Endothelial cell of umbilical vein (primary cell): ENCODE data around the gene ZSCAN5A. TPM values are rescaled to one million over a fixed set of nuclear protein-coding genes. Genes with fewer than 3 reads are reported as not detected.

ENCODE experiments used
- BruUV-seq: library from RNA; stranded (reverse); fragments of 400-500 nt; replicated peaks from 2 replicates; lab custom pipeline; 2021; lab: Mats Ljungman, UMichigan
- CTCF ChIA-PET: fragments of 300-600, 350-600 bp; sonication (Branson Sonifier 250); formaldehyde crosslinking; loops from one replicate; lab custom pipeline; 2021; ENCODE audit warnings: antibody characterized with exemption, inconsistent platforms; lab: Charles Lee
- POLR2A ChIA-PET: fragments of 300-600, 350-600 bp; sonication (Branson Sonifier 250); formaldehyde crosslinking; loops from one replicate; lab custom pipeline; 2021; ENCODE audit warnings: antibody characterized with exemption, inconsistent platforms; lab: Charles Lee
- DNase-seq: peaks from one replicate; pipeline ENCODE4 v3.0.0-alpha.2; 2011; ENCODE audit warnings: low read depth, low spot score
- FAIRE-seq: peaks from 2 replicates; lab custom pipeline; 2011; peaks lifted over from hg19 to GRCh38; lab: Jason Lieb, UNC
- H2AFZ ChIP-seq: 2 replicates; pipeline ENCODE4 v1.6.0; 2012; ENCODE audit warnings: low read depth, low read length, control low read depth, inconsistent platforms
- H3K27ac ChIP-seq: 2 replicates; pipeline ENCODE4 v1.5.1; 2011; ENCODE audit warnings: low read depth, mild to moderate bottlenecking, control low read depth, low read length, moderate library complexity; ENCODE audit not compliant: insufficient read depth
- H3K27me3 ChIP-seq, 2 experiments: 2 replicates each; pipeline versions ENCODE4 v1.6.0 to v1.6.1; 2011; ENCODE audit warnings: low read length in 2 of 2, mixed read lengths in 1 of 2; ENCODE audit not compliant: control insufficient read depth in 2 of 2, insufficient read depth in 2 of 2
- H3K36me3 ChIP-seq, 2 experiments: 2 replicates in 1 of 2; 3 replicates in 1 of 2; pipeline ENCODE4 v1.5.1; 2011; ENCODE audit warnings: low read length in 2 of 2, mild to moderate bottlenecking in 1 of 2, moderate library complexity in 1 of 2; ENCODE audit not compliant: control insufficient read depth in 2 of 2, insufficient read depth in 2 of 2; ENCODE audit errors: extremely low read depth in 1 of 2
- H3K4me1 ChIP-seq: 3 replicates; pipeline ENCODE4 v1.5.1; 2011; ENCODE audit warnings: mild to moderate bottlenecking, low read length; ENCODE audit not compliant: control insufficient read depth, insufficient read depth; ENCODE audit errors: extremely low read depth
- H3K4me2 ChIP-seq: 2 replicates; pipeline ENCODE4 v1.6.1; 2011; ENCODE audit warnings: low read length, control low read depth, mixed read lengths; ENCODE audit not compliant: insufficient read depth
- H3K4me3 ChIP-seq, 3 experiments: fragments of 200-600 bp in 1 of 3; sonication (generic), shearing (Covaris generic) in 1 of 3; replicated peaks in 1 of 3; 2 replicates each; pipeline ENCODE4 v1.5.1; 2011 to 2016; ENCODE audit warnings: control low read depth in 3 of 3, low read length in 3 of 3, mild to moderate bottlenecking in 2 of 3, inconsistent platforms in 1 of 3, low read depth in 1 of 3, moderate library complexity in 1 of 3; ENCODE audit not compliant: insufficient read depth in 1 of 3
- H3K79me2 ChIP-seq: 2 replicates; pipeline ENCODE4 v1.6.0; 2012; ENCODE audit warnings: low read length, inconsistent platforms; ENCODE audit not compliant: control insufficient read depth, insufficient read depth
- H3K9ac ChIP-seq: replicated peaks from 2 replicates; pipeline ENCODE3; 2011; ENCODE audit warnings: low read length, control low read depth; ENCODE audit not compliant: insufficient read depth; ENCODE audit errors: extremely low read depth
- H3K9me1 ChIP-seq: replicated peaks from 3 replicates; pipeline ENCODE4 v1.6.0; 2011; ENCODE audit warnings: mild to moderate bottlenecking, low read length; ENCODE audit not compliant: control insufficient read depth, insufficient read depth; ENCODE audit errors: extremely low read depth
- H3K9me3 ChIP-seq: replicated peaks from 2 replicates; pipeline ENCODE4 v1.5.1; 2012; ENCODE audit warnings: low read length, inconsistent platforms; ENCODE audit not compliant: control insufficient read depth, insufficient read depth
- H4K20me1 ChIP-seq: replicated peaks from 2 replicates; pipeline ENCODE3; 2011; ENCODE audit warnings: mild to moderate bottlenecking, low read length; ENCODE audit not compliant: control insufficient read depth, insufficient read depth; ENCODE audit errors: extremely low read depth
- EZH2 ChIP-seq: IDR thresholded peaks from 2 replicates; pipeline ENCODE4 v1.6.1; 2012; ENCODE audit warnings: borderline replicate concordance, low read depth, mild to moderate bottlenecking, moderate library complexity, low read length, inconsistent platforms; ENCODE audit not compliant: severe bottlenecking
- FOS ChIP-seq: IDR thresholded peaks from 2 replicates; pipeline ENCODE4 v1.6.1; 2011; ENCODE audit warnings: mild to moderate bottlenecking, low read length, moderate library complexity, borderline replicate concordance; ENCODE audit not compliant: insufficient read depth
- GATA2 ChIP-seq: IDR thresholded peaks from 2 replicates; pipeline ENCODE4 v1.7.0; 2011; ENCODE audit warnings: low read depth, mild to moderate bottlenecking, moderate library complexity, mixed read lengths, low read length; ENCODE audit not compliant: insufficient read length, insufficient read depth
- JUN ChIP-seq: IDR thresholded peaks from 2 replicates; pipeline ENCODE4 v1.6.1; 2011; ENCODE audit warnings: borderline replicate concordance, low read depth; ENCODE audit not compliant: insufficient read length, insufficient read depth
- MYC ChIP-seq: IDR thresholded peaks from one replicate; pipeline ENCODE4 v1.6.1; 2011; ENCODE audit warnings: mild to moderate bottlenecking, low read depth, low read length
- POLR2A ChIP-seq: IDR thresholded peaks from 2 replicates; pipeline ENCODE4 v1.6.1; 2012; ENCODE audit warnings: low read depth, mild to moderate bottlenecking, control low read depth, low read length
- POLR2AphosphoS5 ChIP-seq: IDR thresholded peaks from 2 replicates; pipeline ENCODE4 v1.6.1; 2012; ENCODE audit warnings: low read depth, mild to moderate bottlenecking, control low read depth, low read length, moderate library complexity; ENCODE audit not compliant: insufficient read depth
- dilution Hi-C: fragments of 300-500 bp; cut with MboI; formaldehyde crosslinking; loops from one replicate; pipeline ENCODE4 v1.15.0; 2019; ENCODE audit warnings: low sequenced_read_pairs; ENCODE audit not compliant: extremely low pct_ligation_motif_present
- intact Hi-C: fragments of 100-400 bp; cut with micrococcal nuclease; formaldehyde crosslinking; loops from one replicate; pipeline ENCODE4 v1.10.0; 2022
- polyA plus RNA-seq, 4 experiments: library from polyadenylated mRNA; depleted of rRNA in 3 of 4; stranded (reverse) in 3 of 4; unstranded in 1 of 4; fragments of >200 nt; gene quantifications; 2 replicates each; pipeline versions ENCODE4 v1.2.1 to v1.2.3, GENCODE V29; 2011 to 2012; ENCODE audit warnings: missing spikeins in 1 of 4
- total RNA-seq: library from RNA; stranded (reverse); gene quantifications from 2 replicates; pipeline ENCODE4 v1.2.3, GENCODE V29; 2021
- TF ChIP-seq, protein P1 (sequence below), 2 donors: IDR thresholded peaks; 1 replicate in 1 of 2; 2 replicates in 1 of 2; pipeline ENCODE4 v1.5.1; 2011; ENCODE audit warnings: low read length in 2 of 2, mild to moderate bottlenecking in 2 of 2, moderate library complexity in 2 of 2, control low read depth in 1 of 2, inconsistent platforms in 1 of 2, low read depth in 1 of 2; ENCODE audit not compliant: insufficient read depth in 1 of 2; ENCODE audit errors: extremely low read depth in 1 of 2
- TF ChIP-seq, protein P2 (sequence below): IDR thresholded peaks from 2 replicates; pipeline ENCODE4 v1.6.1; 2011; ENCODE audit not compliant: insufficient read depth, insufficient read length

Gene ZSCAN5A
- total and polyA plus RNA-seq, 2 donors (not counting 3 experiments of a cell fraction or from before 2014, with no cell fraction given) = 5.1 to 12.2 TPM

DNA sequence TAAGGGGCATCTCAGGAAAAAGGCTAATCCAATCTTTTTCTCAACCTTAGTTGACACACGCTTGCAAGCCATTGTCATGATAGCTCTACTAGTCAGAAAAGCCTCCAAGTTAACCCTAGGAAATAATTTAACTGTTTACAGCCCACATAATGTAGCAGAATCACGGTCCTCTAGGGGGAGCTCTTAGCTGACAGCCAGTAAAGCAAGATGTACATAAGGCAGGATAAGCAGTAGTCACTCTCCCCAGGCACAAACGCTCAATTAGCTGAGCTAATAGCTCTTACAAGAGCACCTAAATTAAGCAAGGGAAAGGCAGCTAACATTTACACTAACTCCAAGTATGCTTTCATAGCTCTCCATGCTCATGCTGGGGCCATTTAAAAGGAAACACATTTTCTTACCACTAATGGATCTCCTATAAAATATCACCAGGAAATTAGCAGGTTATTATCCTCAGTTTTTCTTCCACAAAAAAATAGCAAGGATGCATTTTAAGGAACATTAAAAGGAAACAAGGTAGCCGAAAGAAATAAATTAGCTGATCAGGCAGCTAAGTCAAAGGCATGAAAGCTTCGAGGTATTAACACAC, 33.7 kb upstream of the ZSCAN5A start:
- Histone ChIP-seq H3K27me3 (no peaks in the 10 kb centered on the region), H3K4me3 (no peak overlapping the region), H3K4me1 (no peaks in the 10 kb centered on the region), H3K9me3 (no peaks in the 10 kb centered on the region), H3K27ac (no peak overlapping the region), H3K9me1 (no peaks in the 10 kb centered on the region), H3K36me3 (no peaks in the 10 kb centered on the region), H2AFZ (no peak overlapping the region), H3K9ac (no peak overlapping the region), H3K79me2 (no peaks in the 10 kb centered on the region), H3K4me2 (no peak overlapping the region), H4K20me1 (no peaks in the 10 kb centered on the region)
- intact Hi-C loops (no loop called here), dilution Hi-C loops (no loop called here)
- TF ChIP-seq, protein P1, sequence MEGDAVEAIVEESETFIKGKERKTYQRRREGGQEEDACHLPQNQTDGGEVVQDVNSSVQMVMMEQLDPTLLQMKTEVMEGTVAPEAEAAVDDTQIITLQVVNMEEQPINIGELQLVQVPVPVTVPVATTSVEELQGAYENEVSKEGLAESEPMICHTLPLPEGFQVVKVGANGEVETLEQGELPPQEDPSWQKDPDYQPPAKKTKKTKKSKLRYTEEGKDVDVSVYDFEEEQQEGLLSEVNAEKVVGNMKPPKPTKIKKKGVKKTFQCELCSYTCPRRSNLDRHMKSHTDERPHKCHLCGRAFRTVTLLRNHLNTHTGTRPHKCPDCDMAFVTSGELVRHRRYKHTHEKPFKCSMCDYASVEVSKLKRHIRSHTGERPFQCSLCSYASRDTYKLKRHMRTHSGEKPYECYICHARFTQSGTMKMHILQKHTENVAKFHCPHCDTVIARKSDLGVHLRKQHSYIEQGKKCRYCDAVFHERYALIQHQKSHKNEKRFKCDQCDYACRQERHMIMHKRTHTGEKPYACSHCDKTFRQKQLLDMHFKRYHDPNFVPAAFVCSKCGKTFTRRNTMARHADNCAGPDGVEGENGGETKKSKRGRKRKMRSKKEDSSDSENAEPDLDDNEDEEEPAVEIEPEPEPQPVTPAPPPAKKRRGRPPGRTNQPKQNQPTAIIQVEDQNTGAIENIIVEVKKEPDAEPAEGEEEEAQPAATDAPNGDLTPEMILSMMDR (IDR thresholded peaks at IDR 0.05; ENCODE audit: extremely low read depth in 1 of 2, insufficient read depth in 1 of 2, low read depth in 1 of 2, low read length in 2 of 2) = peak; percentile 24 to 33
- no peak for TF ChIP-seq EZH2
- ChIA-PET CTCF (interaction anchor here (0.5 to 6.7 kb wide), 12 partner anchors 10 to 1327 kb away, joined by 3 to 79 read pairs (median 12); no protein-coding TSS in a partner anchor), POLR2A (no interaction called here)
- FAIRE-seq = no peak
- DNase-seq = peak; percentile 6
- no TSS peak for BruUV-seq

DNA sequence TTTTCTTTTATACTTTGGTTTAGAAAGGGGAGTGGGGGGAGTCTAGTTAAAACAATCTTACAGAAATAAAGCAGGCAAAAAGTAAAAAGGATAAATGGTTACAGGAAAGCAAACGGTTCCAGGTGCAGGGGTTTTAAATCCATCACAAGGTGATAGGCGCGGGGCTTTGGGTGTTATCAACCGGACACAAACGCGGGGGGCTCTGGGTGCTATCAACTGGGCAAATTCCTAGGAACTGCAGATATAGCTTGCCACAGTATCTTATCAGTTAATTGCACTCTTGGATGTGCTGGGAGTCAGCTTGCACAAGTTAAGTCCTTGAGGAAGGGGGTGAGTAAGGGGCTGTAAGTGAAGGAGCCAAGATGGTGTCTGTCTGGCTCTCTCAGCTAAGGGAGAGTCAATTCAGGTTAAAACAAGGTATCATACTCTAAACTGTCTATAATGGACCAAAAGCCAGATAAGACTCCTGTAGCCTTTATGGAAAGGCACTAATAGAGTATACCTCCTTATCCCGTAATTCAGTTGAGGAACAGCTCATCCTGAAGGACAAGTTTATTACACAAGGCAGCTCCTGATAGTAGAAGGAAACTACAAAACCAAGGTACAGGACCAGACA, 32.6 kb upstream of the ZSCAN5A start:
- H3K27ac ChIP-seq = no peak overlapping the region
- H3K27me3 ChIP-seq = no peaks in the 10 kb centered on the region
- no peak overlapping the region for H3K4me2 ChIP-seq
- ChIA-PET CTCF (interaction anchor here (0.6 to 6.7 kb wide), 9 partner anchors 9 to 1282 kb away, joined by 3 to 79 read pairs (median 12); no protein-coding TSS in a partner anchor), POLR2A (no interaction called here)
- no peaks in the 10 kb centered on the region for H3K9me1 ChIP-seq
- H3K36me3 ChIP-seq = no peaks in the 10 kb centered on the region
- H3K4me1 ChIP-seq = no peaks in the 10 kb centered on the region
- H3K4me3 ChIP-seq = no peak overlapping the region
- dilution Hi-C loops (no loop called here), intact Hi-C loops (no loop called here)
- no peaks in the 10 kb centered on the region for H4K20me1 ChIP-seq
- FAIRE-seq (no peak), DNase-seq (no peak)
- no peaks in the 10 kb centered on the region for H3K79me2 ChIP-seq
- BruUV-seq = no TSS peak
- no peak overlapping the region for H3K9ac ChIP-seq
- no peaks in the 10 kb centered on the region for H3K9me3 ChIP-seq
- H2AFZ ChIP-seq = no peak overlapping the region
- TF ChIP-seq POLR2AphosphoS5 (no peak), FOS (no peak), POLR2A (no peak), GATA2 (no peak), JUN (no peak), MYC (no peak), EZH2 (no peak)
- TF ChIP-seq, protein P1 (IDR thresholded peaks at IDR 0.05; ENCODE audit: extremely low read depth in 1 of 2, insufficient read depth in 1 of 2, low read depth in 1 of 2, low read length in 2 of 2) = no peak
- TF ChIP-seq, protein P2, sequence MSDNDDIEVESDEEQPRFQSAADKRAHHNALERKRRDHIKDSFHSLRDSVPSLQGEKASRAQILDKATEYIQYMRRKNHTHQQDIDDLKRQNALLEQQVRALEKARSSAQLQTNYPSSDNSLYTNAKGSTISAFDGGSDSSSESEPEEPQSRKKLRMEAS = no peak
